GM12874 (cell line): Measurements from ENCODE around the gene FKBP5.

ENCODE experiments used
- TF ChIP-seq, protein P1 (sequence below): IDR thresholded peaks from 2 replicates; pipeline ENCODE4 v1.5.1; 2011; ENCODE audit warnings: low read depth, mild to moderate bottlenecking, control low read depth, low read length, moderate library complexity; ENCODE audit not compliant: insufficient read depth

The FKBP5 gene

DNA sequence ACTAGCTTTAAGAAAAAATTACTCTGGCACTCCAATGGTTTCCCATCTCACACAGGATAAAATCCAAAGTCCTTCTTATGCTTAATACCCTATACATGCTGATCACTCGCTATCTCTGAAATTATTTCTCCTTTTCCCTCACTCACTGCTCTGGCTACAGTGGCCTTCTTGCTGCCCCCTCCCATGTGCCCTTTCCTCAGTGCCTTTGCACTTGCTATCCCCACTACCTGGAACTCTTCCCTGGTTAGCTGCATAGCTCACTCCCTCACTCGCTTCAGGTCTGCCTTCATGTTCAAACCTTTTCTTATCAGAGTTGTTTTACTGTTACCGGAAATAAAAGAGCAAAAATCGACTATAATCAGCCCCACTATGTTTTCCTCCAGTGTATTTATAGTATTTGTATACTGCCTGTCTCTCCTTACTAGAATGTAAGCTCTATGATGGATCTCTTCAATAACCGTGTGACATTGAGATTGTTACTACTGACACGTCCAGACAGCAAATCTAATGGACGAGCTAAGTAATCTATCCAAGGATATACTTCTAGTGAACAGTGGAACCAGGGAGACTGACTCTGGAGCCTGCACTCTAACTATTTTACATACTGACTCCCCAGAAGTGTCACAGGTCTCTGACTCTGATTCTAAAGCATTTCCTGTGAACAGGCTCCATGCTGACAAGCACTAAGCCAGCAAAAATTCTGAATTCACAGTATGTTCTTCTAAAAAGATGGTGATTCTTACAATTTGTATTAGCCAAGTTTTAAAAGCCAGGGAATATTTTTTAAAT lies 25.1 kb downstream of the FKBP5 start:
- TF ChIP-seq, protein P1, sequence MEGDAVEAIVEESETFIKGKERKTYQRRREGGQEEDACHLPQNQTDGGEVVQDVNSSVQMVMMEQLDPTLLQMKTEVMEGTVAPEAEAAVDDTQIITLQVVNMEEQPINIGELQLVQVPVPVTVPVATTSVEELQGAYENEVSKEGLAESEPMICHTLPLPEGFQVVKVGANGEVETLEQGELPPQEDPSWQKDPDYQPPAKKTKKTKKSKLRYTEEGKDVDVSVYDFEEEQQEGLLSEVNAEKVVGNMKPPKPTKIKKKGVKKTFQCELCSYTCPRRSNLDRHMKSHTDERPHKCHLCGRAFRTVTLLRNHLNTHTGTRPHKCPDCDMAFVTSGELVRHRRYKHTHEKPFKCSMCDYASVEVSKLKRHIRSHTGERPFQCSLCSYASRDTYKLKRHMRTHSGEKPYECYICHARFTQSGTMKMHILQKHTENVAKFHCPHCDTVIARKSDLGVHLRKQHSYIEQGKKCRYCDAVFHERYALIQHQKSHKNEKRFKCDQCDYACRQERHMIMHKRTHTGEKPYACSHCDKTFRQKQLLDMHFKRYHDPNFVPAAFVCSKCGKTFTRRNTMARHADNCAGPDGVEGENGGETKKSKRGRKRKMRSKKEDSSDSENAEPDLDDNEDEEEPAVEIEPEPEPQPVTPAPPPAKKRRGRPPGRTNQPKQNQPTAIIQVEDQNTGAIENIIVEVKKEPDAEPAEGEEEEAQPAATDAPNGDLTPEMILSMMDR, result no peak

DNA sequence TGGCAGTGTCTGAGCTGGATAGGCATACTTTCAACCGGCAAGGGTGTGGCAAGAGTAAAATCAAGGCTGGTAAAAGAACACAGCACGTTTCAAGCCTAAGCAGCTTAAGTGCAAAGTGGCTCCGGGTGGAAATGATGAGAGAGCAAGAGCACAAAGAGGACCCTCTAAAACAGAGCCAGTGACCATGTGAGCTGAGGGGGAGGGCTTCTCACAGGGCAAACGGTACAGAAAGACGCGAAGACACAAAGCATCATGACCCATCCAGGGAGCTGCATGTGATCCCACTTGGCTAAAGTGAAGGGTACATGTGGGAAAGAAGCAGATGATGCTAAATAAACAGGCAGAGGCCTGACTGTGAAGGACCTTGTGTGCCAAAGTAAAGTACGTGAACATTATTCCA lies 25.7 kb downstream of the FKBP5 start:
- TF ChIP-seq, protein P1, result no peak

DNA sequence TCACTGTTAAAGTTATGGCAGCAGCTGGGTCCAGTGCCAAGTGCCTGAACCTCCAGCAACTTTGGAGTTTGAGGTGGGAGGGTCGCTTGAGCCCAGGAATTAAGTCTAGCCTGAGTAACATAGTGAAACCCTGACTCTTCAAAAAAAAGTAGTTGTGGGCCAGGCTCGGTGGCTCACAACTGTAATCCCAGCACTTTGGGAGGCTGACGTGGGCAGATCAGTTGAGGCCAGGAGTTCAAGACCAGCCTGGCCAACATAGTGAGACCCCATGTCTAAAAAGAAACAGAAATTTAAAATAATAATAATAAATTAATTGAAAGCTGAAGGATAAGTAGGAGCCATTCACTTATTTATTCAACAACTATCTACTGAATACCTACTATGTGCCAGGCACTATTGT lies 33.8 kb downstream of the FKBP5 start:
- TF ChIP-seq, protein P1, result no peak

GRCh38 chr6:35651244-35651643 lies 37.5 kb downstream of the FKBP5 start:
- TF ChIP-seq, protein P1, result no peak

DNA sequence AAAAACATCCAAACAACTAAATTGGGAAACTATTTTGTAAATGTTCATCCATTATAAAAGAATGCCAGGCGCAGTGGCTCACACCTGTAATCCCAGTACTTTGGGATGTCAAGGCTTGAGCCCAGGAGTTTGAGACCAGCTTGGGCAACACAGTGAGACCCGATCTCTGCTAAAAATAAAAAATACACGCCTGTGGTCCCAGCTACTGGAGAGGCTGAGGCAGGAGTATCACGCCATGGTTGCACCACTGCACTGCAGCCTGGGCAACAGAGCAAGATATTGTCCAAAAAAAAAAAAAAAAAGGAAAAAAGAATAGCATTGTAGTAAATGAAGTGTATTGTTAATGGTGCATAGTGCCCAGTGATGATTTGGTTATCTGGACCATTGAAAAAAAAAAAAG lies 38.7 kb downstream of the FKBP5 start:
- TF ChIP-seq, protein P1, result no peak

DNA sequence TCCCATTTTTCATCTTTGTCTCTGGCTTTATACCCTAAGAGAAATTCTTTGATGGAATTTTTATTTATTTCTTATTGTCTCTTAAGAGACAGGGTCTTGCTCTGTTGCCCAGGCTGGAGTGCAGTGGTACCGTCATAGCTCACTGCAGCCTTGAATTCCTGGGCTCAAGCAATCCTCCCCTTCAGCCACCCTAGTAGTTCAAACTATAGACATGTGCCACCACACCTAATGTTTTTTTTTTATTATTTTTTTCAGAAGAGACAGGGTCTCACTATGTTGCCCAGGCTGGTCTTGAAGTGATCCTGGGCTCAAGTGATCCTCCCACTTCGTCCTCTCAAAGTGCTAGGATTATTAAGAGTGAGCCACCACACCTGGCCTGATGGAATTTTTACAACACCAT lies 40.5 kb downstream of the FKBP5 start:
- TF ChIP-seq, protein P1, result no peak

DNA sequence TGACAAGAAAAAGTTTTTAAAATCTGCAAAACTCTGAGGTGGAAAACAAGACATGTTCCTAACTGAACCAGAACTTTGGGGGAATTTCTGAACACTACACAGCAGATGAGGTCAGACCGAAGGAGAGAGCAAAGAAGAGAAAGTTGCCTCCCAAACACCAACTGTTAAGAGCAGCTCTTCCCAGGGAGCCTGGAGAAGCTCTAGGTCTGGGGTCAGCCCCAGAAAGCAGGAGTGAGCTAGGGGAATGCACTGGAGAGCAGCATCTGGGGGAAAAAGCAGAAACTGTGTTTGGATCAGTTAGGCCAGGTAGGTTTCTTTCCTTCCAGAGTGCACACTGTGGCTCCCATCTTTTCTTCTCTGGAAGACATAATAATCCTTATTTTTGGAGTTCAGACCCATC lies 41.3 kb downstream of the FKBP5 start:
- TF ChIP-seq, protein P1, result no peak

DNA sequence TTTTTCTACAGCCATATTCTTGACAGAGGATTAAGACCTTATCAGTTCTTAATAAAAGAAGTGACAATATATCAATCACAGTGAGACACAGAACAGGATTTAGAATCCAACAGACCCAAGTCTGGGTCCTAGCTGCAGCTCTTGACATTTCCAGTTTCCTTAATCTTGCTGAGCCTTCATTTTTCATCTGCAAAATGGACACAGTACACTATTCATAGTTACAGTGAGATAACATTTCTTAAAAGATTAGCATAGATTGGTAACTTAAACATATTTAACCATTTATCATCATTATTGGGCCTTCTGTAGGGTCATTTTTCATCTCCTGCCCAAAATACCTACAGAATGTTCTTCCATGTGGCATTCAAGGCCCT lies 45.6 kb downstream of the FKBP5 start:
- TF ChIP-seq, protein P1, result no peak
